ENCODE measurements around the gene PNLDC1.

DNA sequence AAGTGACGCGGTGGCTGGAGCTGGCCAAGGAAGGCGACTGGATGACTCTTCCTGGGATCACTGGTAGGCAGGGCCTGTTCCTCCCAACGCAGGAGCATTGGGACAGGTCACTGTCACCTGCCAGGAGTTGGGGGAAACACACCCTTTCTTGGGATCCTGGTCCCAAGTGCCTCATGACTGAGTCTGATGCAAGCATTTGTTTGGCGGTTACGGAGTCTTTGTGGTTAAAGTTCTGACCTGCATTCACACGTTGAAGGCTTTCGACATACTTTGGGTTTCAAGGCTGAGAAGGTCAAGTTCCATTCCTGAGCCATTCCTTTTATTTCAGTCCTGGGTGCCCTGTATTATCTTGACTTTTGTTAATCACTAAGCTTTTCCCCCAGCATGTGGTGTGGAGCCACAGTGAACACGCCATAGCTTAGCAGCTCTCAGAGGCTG lies 6.0 kb downstream of the PNLDC1 start:
- TF ChIP-seq, protein P1, sequence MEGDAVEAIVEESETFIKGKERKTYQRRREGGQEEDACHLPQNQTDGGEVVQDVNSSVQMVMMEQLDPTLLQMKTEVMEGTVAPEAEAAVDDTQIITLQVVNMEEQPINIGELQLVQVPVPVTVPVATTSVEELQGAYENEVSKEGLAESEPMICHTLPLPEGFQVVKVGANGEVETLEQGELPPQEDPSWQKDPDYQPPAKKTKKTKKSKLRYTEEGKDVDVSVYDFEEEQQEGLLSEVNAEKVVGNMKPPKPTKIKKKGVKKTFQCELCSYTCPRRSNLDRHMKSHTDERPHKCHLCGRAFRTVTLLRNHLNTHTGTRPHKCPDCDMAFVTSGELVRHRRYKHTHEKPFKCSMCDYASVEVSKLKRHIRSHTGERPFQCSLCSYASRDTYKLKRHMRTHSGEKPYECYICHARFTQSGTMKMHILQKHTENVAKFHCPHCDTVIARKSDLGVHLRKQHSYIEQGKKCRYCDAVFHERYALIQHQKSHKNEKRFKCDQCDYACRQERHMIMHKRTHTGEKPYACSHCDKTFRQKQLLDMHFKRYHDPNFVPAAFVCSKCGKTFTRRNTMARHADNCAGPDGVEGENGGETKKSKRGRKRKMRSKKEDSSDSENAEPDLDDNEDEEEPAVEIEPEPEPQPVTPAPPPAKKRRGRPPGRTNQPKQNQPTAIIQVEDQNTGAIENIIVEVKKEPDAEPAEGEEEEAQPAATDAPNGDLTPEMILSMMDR (IDR thresholded peaks at IDR 0.05; ENCODE audit: low read length) = no peak
- no peak for TF ChIP-seq EZH2 (optimal IDR thresholded peaks at IDR 0.05; ENCODE audit: low read depth, low read length)

Measured in MM.1S (cell line).